Stimulated activated CD8-positive, alpha-beta memory T cell treated with anti-CD3 and anti-CD28 coated beads, Interleukin-2, amount 100 ng/mL, for 48 hours (primary cell): Measurements from ENCODE around the gene DDAH1.

Experiments
- DNase-seq, 2 donors: peaks; one replicate each; pipeline ENCODE4 v3.0.0-alpha.2; 2020; ENCODE audit warnings: low read depth in 2 of 2

The DDAH1 gene

GRCh38 chr1:85393490-85393889 is 71.5 kb downstream of the DDAH1 start:
- DNase-seq, result no peak

- no peak for DNase-seq
These were observed 76.5 kb downstream of the DDAH1 start for GRCh38 chr1:85388416-85388815.

DNA sequence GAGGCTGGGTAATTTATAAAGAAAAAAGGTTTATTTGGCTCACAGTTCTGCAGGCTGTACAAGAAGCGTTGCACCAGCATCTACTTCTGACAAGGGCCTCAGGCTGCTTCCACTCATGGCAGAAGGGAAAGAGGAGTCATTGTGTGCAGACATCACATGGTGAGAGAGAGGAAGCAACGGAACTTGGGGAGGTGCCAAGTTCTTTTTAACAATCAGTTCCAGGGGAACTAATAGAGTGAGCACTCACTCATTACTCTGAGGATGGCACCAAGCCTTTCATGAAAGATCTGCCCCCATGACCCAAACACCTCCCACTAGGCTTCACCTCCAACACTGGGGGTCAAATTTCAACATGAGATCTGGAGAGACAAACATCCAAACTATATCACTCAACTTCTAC is 77.2 kb downstream of the DDAH1 start:
- no peak for DNase-seq

DNA sequence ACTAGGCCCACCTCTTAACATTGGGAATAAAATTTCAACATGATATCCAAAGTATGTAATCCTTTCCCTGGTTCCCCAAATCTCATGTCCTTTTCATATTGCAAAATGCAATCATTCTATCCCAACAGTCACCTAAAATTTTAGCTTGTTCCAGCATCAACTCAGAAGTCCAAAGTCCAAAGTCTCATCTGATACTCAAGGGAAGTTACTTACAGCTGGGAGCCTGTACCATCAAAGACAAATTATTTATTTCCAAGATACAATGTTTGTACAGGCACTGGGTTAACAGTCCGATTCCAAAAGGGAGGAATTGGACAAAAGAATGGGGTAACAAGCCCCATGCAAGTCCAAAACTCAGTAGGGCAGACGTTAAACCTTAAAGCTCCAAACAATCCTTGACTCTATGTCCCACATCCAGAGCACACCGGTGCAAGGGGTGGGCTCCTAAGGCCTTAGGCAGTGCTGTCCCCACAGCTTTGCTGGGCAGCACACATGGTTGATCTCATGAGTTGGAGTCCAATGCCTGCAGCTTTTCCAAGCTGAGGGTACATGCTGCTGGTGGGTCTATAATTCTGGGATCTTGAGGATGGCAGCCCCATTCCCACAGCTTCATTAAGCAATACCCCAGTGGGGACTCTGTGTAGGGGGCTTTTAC is 78.8 kb downstream of the DDAH1 start:
- no peak for DNase-seq

DNA sequence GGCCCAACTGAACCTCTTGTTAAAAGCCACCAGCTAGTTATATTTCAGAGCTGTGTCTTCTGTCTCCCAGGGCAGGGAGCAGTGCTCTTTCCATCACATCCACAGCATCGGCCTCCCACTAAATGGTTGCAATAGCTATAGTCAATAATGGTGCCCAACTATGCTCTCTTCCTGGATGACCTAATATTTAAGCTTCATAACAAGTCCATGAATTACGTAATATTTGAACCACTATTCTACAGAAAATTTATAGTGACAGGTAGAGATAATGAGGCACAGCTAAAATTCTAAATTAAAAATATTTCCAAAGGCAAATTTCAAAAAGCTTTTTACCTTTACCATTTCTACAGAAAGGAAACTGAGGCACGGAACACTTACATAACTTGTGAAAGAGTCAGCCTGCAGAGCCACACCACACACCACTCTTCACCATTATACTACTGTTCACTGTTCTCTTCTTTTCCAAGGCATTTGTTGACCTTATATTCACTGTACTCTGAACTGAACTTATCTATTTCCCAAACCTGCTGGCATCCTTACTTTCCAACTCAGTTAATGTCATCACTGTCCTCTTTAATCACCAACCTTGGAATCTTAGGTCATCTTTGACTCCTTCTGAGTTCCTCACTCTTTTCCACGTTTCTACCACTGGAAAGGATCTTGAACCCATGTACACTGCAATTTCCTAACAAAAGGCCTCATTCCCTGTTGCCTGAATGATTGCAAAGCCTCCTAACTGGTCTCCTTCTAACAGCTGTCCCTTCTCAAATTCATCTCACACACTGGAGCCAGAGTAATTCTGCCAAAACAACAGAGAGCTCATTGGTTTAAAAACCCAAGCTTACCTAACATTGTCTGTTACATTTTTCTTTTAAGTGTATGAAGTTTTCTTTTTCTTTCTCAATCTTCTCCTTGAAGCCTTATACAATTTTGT is 85.5 kb downstream of the DDAH1 start:
- no peak for DNase-seq

DNA sequence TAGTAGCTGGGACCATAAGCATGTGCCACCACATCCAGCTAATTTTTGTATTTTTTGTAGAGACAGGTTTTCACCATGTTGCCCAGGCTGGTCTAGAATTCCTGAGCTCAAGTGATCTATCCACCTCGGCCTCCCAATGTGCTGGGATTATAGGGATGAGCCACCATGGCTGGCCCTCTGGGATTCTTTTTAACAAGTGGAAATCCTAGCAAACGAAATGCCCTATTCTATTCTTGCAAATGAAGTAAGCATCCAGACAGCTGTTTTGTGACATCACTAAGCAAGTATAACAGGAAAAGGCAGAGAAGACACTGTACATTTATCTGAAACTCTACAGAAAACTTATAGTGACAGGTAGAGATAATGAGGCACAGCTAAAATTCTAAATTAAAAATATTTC is 86.4 kb downstream of the DDAH1 start:
- no peak for DNase-seq

- no peak for DNase-seq
These were observed 88.6 kb downstream of the DDAH1 start for GRCh38 chr1:85376356-85376755.

GRCh38 chr1:85375493-85375892 is 89.5 kb downstream of the DDAH1 start:
- no peak for DNase-seq

DNA sequence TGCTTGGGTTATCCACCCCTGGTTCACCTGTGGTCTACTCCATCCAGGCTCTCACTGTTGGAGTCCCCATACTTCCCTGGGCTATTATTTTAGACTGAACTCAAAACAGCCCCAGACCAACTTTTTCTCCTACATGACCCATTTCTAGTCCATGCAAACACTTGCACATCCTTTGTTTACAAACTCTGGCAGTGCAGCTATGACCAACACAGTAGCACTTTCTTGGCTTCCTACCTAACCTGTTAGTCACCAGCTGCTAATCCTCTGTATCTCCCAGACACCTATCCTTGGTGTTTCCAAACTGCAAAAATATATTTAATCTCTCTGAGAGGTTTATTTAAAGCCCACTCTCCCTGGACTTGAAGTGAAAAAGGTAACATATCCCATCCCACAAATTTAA is 90.8 kb downstream of the DDAH1 start:
- DNase-seq, result no peak

DNA sequence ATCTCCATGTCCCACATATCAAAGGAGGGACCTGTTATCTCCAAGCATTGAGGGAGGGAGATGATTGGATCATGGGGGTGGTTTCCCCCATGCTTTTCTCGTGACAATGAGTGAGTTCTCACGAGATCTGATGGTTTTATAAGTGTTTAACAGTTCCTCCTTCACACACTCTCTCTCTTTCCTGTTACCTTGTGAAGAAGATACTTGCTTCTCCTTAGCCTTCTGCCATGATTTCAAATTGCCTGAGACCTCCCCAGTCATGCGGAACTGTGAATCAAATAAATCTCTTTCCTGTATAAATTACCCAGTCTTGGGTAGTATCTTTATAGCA is 91.6 kb downstream of the DDAH1 start:
- DNase-seq, result no peak

DNA sequence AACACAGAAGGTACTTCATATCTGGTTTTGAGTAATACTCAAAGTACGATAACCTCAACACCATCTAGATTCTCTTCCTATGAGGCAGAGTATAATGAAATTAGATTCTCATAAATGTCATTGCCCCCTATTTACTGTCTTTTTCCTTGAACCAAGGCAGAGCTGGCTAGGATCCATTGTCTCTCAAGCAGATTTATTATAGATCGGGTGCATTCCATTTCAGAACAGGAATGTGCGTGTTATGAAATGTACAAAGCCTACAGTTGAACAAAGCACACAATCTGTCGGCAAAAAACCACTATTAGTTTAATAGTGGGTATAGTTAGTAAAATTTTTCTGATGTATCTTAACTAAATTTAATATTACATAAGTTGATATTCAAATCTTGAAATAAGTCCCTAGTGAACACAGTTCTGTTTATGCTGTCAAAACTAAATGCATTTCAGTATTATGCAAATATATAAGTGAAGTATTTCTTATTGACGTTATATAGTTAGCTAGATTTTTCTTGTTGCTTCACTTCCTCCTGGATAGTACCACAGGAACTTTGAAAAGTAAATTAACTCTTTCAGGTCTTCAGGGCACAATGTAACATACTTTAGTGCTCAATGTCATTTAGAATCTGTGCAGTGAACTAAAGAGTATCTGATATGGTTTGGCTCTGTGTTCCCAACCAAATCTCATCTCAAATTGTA is 92.1 kb downstream of the DDAH1 start:
- no peak for DNase-seq

DNA sequence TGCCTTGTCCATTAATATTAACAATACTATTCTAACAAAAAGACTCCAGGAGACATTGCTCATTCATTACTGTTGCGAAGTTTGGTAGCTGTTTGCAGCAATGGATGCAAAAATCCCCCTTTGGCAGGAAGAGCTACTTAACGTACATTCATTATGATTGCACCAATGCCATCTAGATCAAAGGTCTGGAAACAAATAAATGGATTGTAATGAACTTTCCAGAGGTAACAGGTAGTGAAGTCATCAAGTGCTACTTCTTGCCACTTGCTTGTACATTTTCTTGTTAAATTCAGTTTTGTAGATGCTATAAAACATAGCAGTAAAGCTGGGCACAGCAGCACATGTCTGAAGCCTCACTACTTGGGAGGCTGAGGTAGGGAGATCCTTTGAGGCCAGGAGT is 93.9 kb downstream of the DDAH1 start:
- no peak for DNase-seq

DNA sequence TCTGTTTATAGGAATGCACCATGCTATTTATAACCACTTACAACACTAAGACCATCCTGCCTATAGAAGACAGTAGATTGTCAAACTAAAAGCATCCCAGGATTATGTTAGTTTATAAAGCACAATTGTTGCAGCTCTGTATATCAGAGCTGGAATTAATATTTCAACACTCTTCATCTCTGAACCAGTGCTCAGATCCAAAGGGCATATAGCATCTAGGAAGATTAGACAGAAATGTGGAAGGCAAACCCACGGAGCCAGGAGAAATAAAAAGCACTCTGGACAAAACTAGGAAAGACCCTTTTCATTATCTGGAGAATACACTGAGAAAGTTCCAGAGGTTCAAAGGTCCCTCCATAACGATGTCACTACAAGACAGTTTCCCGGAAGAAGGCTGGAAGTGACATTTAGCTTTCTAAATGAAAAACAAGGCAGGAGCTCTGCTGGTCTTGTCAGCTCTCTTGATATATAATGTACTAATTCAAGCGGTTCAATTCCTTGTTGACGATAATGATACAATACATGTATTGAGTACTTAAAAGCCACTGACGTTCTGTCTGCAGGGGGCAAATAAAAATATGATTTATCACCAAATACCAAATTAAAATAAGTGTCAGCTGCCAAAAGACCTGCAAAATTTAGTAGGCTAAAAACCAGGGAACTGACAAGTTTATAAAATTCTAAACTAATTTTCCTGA is 96.7 kb downstream of the DDAH1 start:
- no peak for DNase-seq

- no peak for DNase-seq
These were observed 98.4 kb downstream of the DDAH1 start for GRCh38 chr1:85366391-85367170.

GRCh38 chr1:85365851-85366250 is 99.1 kb downstream of the DDAH1 start:
- DNase-seq, result no peak

- DNase-seq, result no peak
These were observed 101.4 kb downstream of the DDAH1 start for GRCh38 chr1:85363521-85363920.

GRCh38 chr1:85363092-85363491 is 101.9 kb downstream of the DDAH1 start:
- no peak for DNase-seq

GRCh38 chr1:85361606-85362296 is 103.2 kb downstream of the DDAH1 start:
- DNase-seq, result no peak

DNA sequence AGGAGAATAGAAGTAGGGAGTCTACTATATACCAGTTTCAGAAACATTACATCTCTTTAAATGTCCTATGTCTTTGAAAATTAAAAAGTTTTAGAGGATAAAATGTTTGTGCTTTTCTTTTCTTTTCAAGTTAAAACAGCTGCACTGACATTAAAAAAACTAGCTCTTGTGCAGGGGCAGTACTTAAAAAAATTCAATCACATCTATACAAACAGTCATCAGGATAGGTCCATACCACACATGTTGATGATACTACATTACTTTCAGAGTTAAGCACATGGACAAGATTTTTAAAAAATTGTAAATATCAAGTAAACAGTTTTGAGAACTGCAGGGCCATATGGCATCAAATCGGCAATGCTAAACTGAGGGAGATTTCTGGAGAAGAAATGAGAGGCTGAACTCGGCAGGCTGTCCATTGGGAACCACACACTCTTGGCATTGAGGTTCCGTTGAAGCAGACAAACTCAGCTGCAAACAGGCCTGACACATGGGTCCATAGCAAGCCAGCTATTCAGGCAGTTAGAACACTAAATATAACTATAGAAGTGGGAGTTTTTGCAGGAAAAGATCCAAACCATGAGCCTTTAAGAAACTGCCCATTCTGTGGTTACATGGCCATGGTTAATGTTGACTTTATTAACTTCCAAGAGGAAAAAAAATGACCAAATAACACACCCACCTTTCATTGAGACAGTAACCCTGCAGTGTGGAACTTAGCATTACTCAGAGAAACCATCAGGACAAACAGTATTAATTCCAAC is 104.0 kb downstream of the DDAH1 start:
- no peak for DNase-seq
